GM10266 (cell line): ENCODE results near the gene SLC9A1.
"Not testable (repeated sequence)": the region's sequence is repeated elsewhere in the genome, so short reads cannot be mapped to it uniquely, and the experiment has no call there.

Experiments used
- DNase-seq: peaks from one replicate; pipeline ENCODE4 v3.0.0; 2012; ENCODE audit errors: extremely low spot score
- CTCF ChIP-seq: IDR thresholded peaks from 2 replicates; pipeline ENCODE4 v1.5.1; 2012; ENCODE audit warnings: mild to moderate bottlenecking, low read depth; ENCODE audit not compliant: control insufficient read depth, insufficient read depth; ENCODE audit errors: missing control alignments

The SLC9A1 gene

GRCh38 chr1:27133158-27133557, 21.8 kb downstream of the SLC9A1 start:
- TF ChIP-seq CTCF = no peak
- DNase-seq = no peak

GRCh38 chr1:27132624-27133023, 22.3 kb downstream of the SLC9A1 start:
- no peak for DNase-seq
- no peak for TF ChIP-seq CTCF

- no peak for TF ChIP-seq CTCF
- DNase-seq = no peak
Observed at GRCh38 chr1:27132147-27132546, 22.8 kb downstream of the SLC9A1 start.

- no peak for TF ChIP-seq CTCF
- DNase-seq = no peak
Observed at GRCh38 chr1:27130798-27131197, 24.1 kb downstream of the SLC9A1 start.

GRCh38 chr1:27129225-27129624, 25.7 kb downstream of the SLC9A1 start:
- TF ChIP-seq CTCF = no peak
- DNase-seq = no peak

GRCh38 chr1:27127419-27127818, 27.5 kb downstream of the SLC9A1 start:
- no peak for TF ChIP-seq CTCF
- DNase-seq = no peak

GRCh38 chr1:27126391-27126790, 28.5 kb downstream of the SLC9A1 start:
- DNase-seq = no peak
- TF ChIP-seq CTCF = no peak

GRCh38 chr1:27125125-27125524, 29.8 kb downstream of the SLC9A1 start:
- DNase-seq = not testable (repeated sequence)
